ENCODE data around the gene FGF10.

Gene FGF10

GRCh38 chr5:44345871-44346270, 43.3 kb downstream of the FGF10 start:
- no peak for DNase-seq

- no peak for DNase-seq
These were observed 52.5 kb downstream of the FGF10 start for GRCh38 chr5:44336708-44337107.

- no peak for DNase-seq
These were observed 54.6 kb downstream of the FGF10 start for GRCh38 chr5:44334622-44335021.

GRCh38 chr5:44332285-44332971, 56.8 kb downstream of the FGF10 start:
- DNase-seq, result no peak

- DNase-seq, result no peak
These were observed 57.7 kb downstream of the FGF10 start for GRCh38 chr5:44331471-44332050.

- DNase-seq, result no peak
These were observed 59.5 kb downstream of the FGF10 start for GRCh38 chr5:44329716-44330115.

- no peak for DNase-seq
These were observed 68.0 kb downstream of the FGF10 start for GRCh38 chr5:44321144-44321725.

GRCh38 chr5:44320188-44320587, 69.0 kb downstream of the FGF10 start:
- DNase-seq, result no peak

- no peak for DNase-seq
These were observed 70.3 kb downstream of the FGF10 start for GRCh38 chr5:44318883-44319282.

GRCh38 chr5:44312374-44312773, 76.8 kb downstream of the FGF10 start:
- no peak for DNase-seq

- no peak for DNase-seq
These were observed 88.7 kb downstream of the FGF10 start for GRCh38 chr5:44300551-44300950.

GRCh38 chr5:44299394-44299793, 89.8 kb downstream of the FGF10 start:
- no peak for DNase-seq

GRCh38 chr5:44294516-44294915, 94.7 kb downstream of the FGF10 start:
- DNase-seq, result no peak

- DNase-seq, result no peak
These were observed 96.5 kb downstream of the FGF10 start for GRCh38 chr5:44292736-44293135.

- no peak for DNase-seq
These were observed 110.8 kb downstream of the FGF10 start for GRCh38 chr5:44278469-44278868.

GRCh38 chr5:44275908-44276307, 113.3 kb downstream of the FGF10 start:
- no peak for DNase-seq

GRCh38 chr5:44275329-44275728, 113.9 kb downstream of the FGF10 start:
- DNase-seq, result no peak

GRCh38 chr5:44267909-44268308, 121.3 kb downstream of the FGF10 start:
- DNase-seq, result no peak

- DNase-seq, result no peak
These were observed 122.2 kb downstream of the FGF10 start for GRCh38 chr5:44266882-44267576.

- no peak for DNase-seq
These were observed 123.5 kb downstream of the FGF10 start for GRCh38 chr5:44265713-44266112.

GRCh38 chr5:44260793-44261192, 128.4 kb downstream of the FGF10 start:
- no peak for DNase-seq

GRCh38 chr5:44257653-44258365, 131.4 kb downstream of the FGF10 start:
- no peak for DNase-seq

- DNase-seq, result no peak
These were observed 132.0 kb downstream of the FGF10 start for GRCh38 chr5:44257221-44257620.

Data from stimulated activated CD4-positive, alpha-beta T cell treated with anti-CD3 and anti-CD28 coated beads, Interleukin-4, amount 100 ng/mL, for 1 hour (primary cell).